ENCODE data around the gene GDF7. TPM values are rescaled to one million over a fixed set of nuclear protein-coding genes. Genes with fewer than 3 reads are reported as not detected.

Gene GDF7
- polyA plus RNA-seq, 3 donors: not detected

GRCh38 chr2:20668871-20669475 lies 2.0 kb downstream of the GDF7 start:
- Mint-ChIP-seq H3K36me3 (peaks cover 0 to 8% of the 10 kb centered on the region in 2 donors), H3K4me3 (peak overlapping the region in 1 of 2 donors; percentile 78), H3K27me3 (ENCODE audit: low read depth in 3 of 3) (peaks cover 91 to 95% (median 92%) of the 10 kb centered on the region in 3 donors), H3K27ac (no peak overlapping the region), H3K4me1 (peaks cover 31% of the 10 kb centered on the region), H3K9me3 (peaks cover 2 to 33% (median 10%) of the 10 kb centered on the region in 7 donors)
- Histone ChIP-seq H3K4me1 (ENCODE audit: control insufficient read depth in 1 of 2, insufficient read depth in 2 of 2, low read length in 2 of 2) (peaks cover 10 to 20% of the 10 kb centered on the region in 2 donors), H3K4me2 (replicated peaks; ENCODE audit: extremely low read depth, low read length, poor library complexity, severe bottlenecking) (no peak overlapping the region), H3K4me3 (replicated peaks in 1 of 3; ENCODE audit: low read depth in 2 of 3, low read length in 3 of 3) (no peak overlapping the region), H4K20me1 (ENCODE audit: insufficient read depth, low read length) (no peaks in the 10 kb centered on the region), H3K79me2 (ENCODE audit: insufficient read depth, low read length) (no peaks in the 10 kb centered on the region), H3K27me3 (ENCODE audit: control insufficient read depth in 2 of 2, insufficient read depth in 2 of 2, low read length in 2 of 2) (peaks cover 54 to 86% of the 10 kb centered on the region in 2 donors), H3K36me3 (replicated peaks in 1 of 2; ENCODE audit: control insufficient read depth in 1 of 2, insufficient read depth in 2 of 2, low read length in 2 of 2) (no peaks in the 10 kb centered on the region), H3K9me3 (replicated peaks in 1 of 2; ENCODE audit: control insufficient read depth in 1 of 2, insufficient read depth in 1 of 2, low read length in 2 of 2) (peaks cover 2 to 28% of the 10 kb centered on the region in 2 donors), H3K27ac (ENCODE audit: low read depth in 1 of 2, low read length in 2 of 2) (no peak overlapping the region), H2AFZ (ENCODE audit: insufficient read depth, low read depth, low read length, poor library complexity, severe bottlenecking) (no peak overlapping the region), H3K9ac (ENCODE audit: insufficient read depth, low read length, poor library complexity, severe bottlenecking) (no peak overlapping the region)
- no peak for DNase-seq
- TF ChIP-seq CTCF (IDR thresholded peaks at IDR 0.05): no peak
- intact Hi-C loops (cut with micrococcal nuclease): loop anchor here in 1 of 2 donors (10.0 kb wide), 1 partner anchor 1314 kb away; the partner anchor contains the start of gene OSR1
- 65% methylated on average over 4 of the region's 8 CpGs for WGBS (ENCODE audit: insufficient coverage)

GRCh38 chr2:20669562-20670314 lies 2.8 kb downstream of the GDF7 start:
- H3K9ac ChIP-seq (ENCODE audit: insufficient read depth, low read length, poor library complexity, severe bottlenecking): no peak overlapping the region
- WGBS (ENCODE audit: insufficient coverage): 54% methylated on average over 45 of the region's 45 CpGs
- TF ChIP-seq CTCF (IDR thresholded peaks at IDR 0.05): no peak
- H3K9me3 Mint-ChIP-seq: peaks cover 2 to 33% (median 8%) of the 10 kb centered on the region in 7 donors
- peak overlapping the region in 1 of 2 donors; percentile 78 for H3K4me3 Mint-ChIP-seq
- peaks cover 10 to 20% of the 10 kb centered on the region in 2 donors for H3K4me1 ChIP-seq (ENCODE audit: control insufficient read depth in 1 of 2, insufficient read depth in 2 of 2, low read length in 2 of 2)
- H3K27ac ChIP-seq (ENCODE audit: low read depth in 1 of 2, low read length in 2 of 2): no peak overlapping the region
- peaks cover 2 to 21% of the 10 kb centered on the region in 2 donors for H3K9me3 ChIP-seq (replicated peaks in 1 of 2; ENCODE audit: control insufficient read depth in 1 of 2, insufficient read depth in 1 of 2, low read length in 2 of 2)
- no peaks in the 10 kb centered on the region for H3K79me2 ChIP-seq (ENCODE audit: insufficient read depth, low read length)
- no peaks in the 10 kb centered on the region for H4K20me1 ChIP-seq (ENCODE audit: insufficient read depth, low read length)
- H3K27me3 Mint-ChIP-seq (ENCODE audit: low read depth in 3 of 3): peaks cover 91 to 95% (median 92%) of the 10 kb centered on the region in 3 donors
- no peak overlapping the region for H2AFZ ChIP-seq (ENCODE audit: insufficient read depth, low read depth, low read length, poor library complexity, severe bottlenecking)
- peaks cover 47 to 84% of the 10 kb centered on the region in 2 donors for H3K27me3 ChIP-seq (ENCODE audit: control insufficient read depth in 2 of 2, insufficient read depth in 2 of 2, low read length in 2 of 2)
- H3K4me2 ChIP-seq (replicated peaks; ENCODE audit: extremely low read depth, low read length, poor library complexity, severe bottlenecking): no peak overlapping the region
- no peak overlapping the region for H3K4me3 ChIP-seq (replicated peaks in 1 of 3; ENCODE audit: low read depth in 2 of 3, low read length in 3 of 3)
- H3K4me1 Mint-ChIP-seq: peaks cover 31% of the 10 kb centered on the region
- peaks cover 0 to 8% of the 10 kb centered on the region in 2 donors for H3K36me3 Mint-ChIP-seq
- intact Hi-C loops (cut with micrococcal nuclease): loop anchor here in 1 of 2 donors (10.0 kb wide), 1 partner anchor 1315 kb away; the partner anchor contains the start of gene OSR1
- DNase-seq: no peak
- peak overlapping the region in 1 of 7 donors; percentile 42 for H3K27ac Mint-ChIP-seq
- no peaks in the 10 kb centered on the region for H3K36me3 ChIP-seq (replicated peaks in 1 of 2; ENCODE audit: control insufficient read depth in 1 of 2, insufficient read depth in 2 of 2, low read length in 2 of 2)

Measured in CD14-positive monocyte (primary cell).